G401.6 (cell line): Measurements from ENCODE around the gene RAI1.

Experiments used
- FAIRE-seq: peaks from 2 replicates; lab custom pipeline; 2012; peaks lifted over from hg19 to GRCh38; lab: Jason Lieb, UNC

The RAI1 gene

GRCh38 chr17:17754719-17755686 is 73.7 kb downstream of the RAI1 start:
- FAIRE-seq = no peak

- no peak for FAIRE-seq
Observed at GRCh38 chr17:17755715-17756114, 74.5 kb downstream of the RAI1 start.

- no peak for FAIRE-seq
Observed at GRCh38 chr17:17757391-17757791, 76.1 kb downstream of the RAI1 start.

GRCh38 chr17:17757956-17758845 is 76.9 kb downstream of the RAI1 start:
- no peak for FAIRE-seq

- no peak for FAIRE-seq
Observed at GRCh38 chr17:17758941-17759563, 77.8 kb downstream of the RAI1 start.

GRCh38 chr17:17760350-17760749 is 79.1 kb downstream of the RAI1 start:
- no peak for FAIRE-seq

GRCh38 chr17:17760872-17761550 is 79.8 kb downstream of the RAI1 start:
- no peak for FAIRE-seq

GRCh38 chr17:17761894-17762743 is 80.9 kb downstream of the RAI1 start:
- no peak for FAIRE-seq

- FAIRE-seq = no peak
Observed at GRCh38 chr17:17762744-17763105, 81.5 kb downstream of the RAI1 start.

- FAIRE-seq = no peak
Observed at GRCh38 chr17:17763136-17763535, 81.9 kb downstream of the RAI1 start.

- FAIRE-seq = no peak
Observed at GRCh38 chr17:17763734-17764133, 82.5 kb downstream of the RAI1 start.

GRCh38 chr17:17765359-17766076 is 84.3 kb downstream of the RAI1 start:
- no peak for FAIRE-seq

GRCh38 chr17:17766077-17766743 is 85.0 kb downstream of the RAI1 start:
- no peak for FAIRE-seq

- no peak for FAIRE-seq
Observed at GRCh38 chr17:17766744-17767120, 85.5 kb downstream of the RAI1 start.

- peak; percentile 84 for FAIRE-seq
Observed at GRCh38 chr17:17767154-17767869, 86.1 kb downstream of the RAI1 start.

GRCh38 chr17:17767887-17768418 is 86.7 kb downstream of the RAI1 start:
- no peak for FAIRE-seq

GRCh38 chr17:17768424-17769088 is 87.3 kb downstream of the RAI1 start:
- FAIRE-seq = no peak

GRCh38 chr17:17769869-17770631 is 88.8 kb downstream of the RAI1 start:
- FAIRE-seq = no peak
